ENCODE data around the gene SERPINA5. TPM values are rescaled to one million over a fixed set of nuclear protein-coding genes. Genes with fewer than 3 reads are reported as not detected.

The SERPINA5 gene
- total RNA-seq, 4 donors from 2014 or later = 2.1 to 5.1 (median 3.7) TPM

- TF ChIP-seq EP300 (IDR thresholded peaks at IDR 0.05) = no peak
- intact Hi-C loops (cut with DNase I) = no loop called here
- WGBS = 96% methylated on average over 3 of the region's 3 CpGs
- Histone ChIP-seq H3K36me3 (peaks cover 3 to 14% (median 5%) of the 10 kb centered on the region in 4 donors), H3K4me3 (no peak overlapping the region), H3K27me3 (peaks cover 0 to 5% (median 0%) of the 10 kb centered on the region in 4 donors), H3K27ac (replicated peaks in 1 of 4) (no peak overlapping the region), H3K9me3 (peaks cover 0 to 39% (median 29%) of the 10 kb centered on the region in 4 donors), H3K4me1 (peaks cover 0 to 13% (median 2%) of the 10 kb centered on the region in 4 donors)
- no peak for DNase-seq (ENCODE audit: extremely low spot score)
Measured at GRCh38 chr14:94617988-94618822, 37.0 kb downstream of the SERPINA5 start.

- DNase-seq (ENCODE audit: extremely low spot score) = no peak
- TF ChIP-seq POLR2AphosphoS5 (IDR thresholded peaks at IDR 0.05) (no peak), POLR2A (IDR thresholded peaks at IDR 0.05; ENCODE audit: low read depth) (no peak), CTCF (IDR thresholded peaks at IDR 0.05) (no peak), EP300 (IDR thresholded peaks at IDR 0.05) (no peak)
- 91% methylated on average over 6 of the region's 6 CpGs for WGBS
Measured at GRCh38 chr14:94619297-94619696, 38.1 kb downstream of the SERPINA5 start.

GRCh38 chr14:94620597-94620996 lies 39.4 kb downstream of the SERPINA5 start:
- intact Hi-C loops (cut with DNase I) = no loop called here
- TF ChIP-seq EP300 (IDR thresholded peaks at IDR 0.05) (no peak), POLR2AphosphoS5 (IDR thresholded peaks at IDR 0.05) (no peak), CTCF (IDR thresholded peaks at IDR 0.05) (no peak), POLR2A (IDR thresholded peaks at IDR 0.05; ENCODE audit: low read depth) (no peak)
- peaks cover 3 to 14% (median 5%) of the 10 kb centered on the region in 4 donors for H3K36me3 ChIP-seq
- no peaks in the 10 kb centered on the region for H3K4me1 ChIP-seq
- peaks cover 0 to 17% (median 0%) of the 10 kb centered on the region in 4 donors for H3K27me3 ChIP-seq
- H3K9me3 ChIP-seq = peaks cover 0 to 39% (median 29%) of the 10 kb centered on the region in 4 donors
- H3K27ac ChIP-seq (replicated peaks in 1 of 4) = no peak overlapping the region
- 94% methylated on average over 6 of the region's 6 CpGs for WGBS
- no peak for DNase-seq (ENCODE audit: extremely low spot score)
- H3K4me3 ChIP-seq = no peak overlapping the region

More at GRCh38 chr14:94619297-94619696, 38.1 kb downstream of the SERPINA5 start:
- Histone ChIP-seq H3K27ac (replicated peaks in 1 of 4) (no peak overlapping the region), H3K36me3 (peaks cover 3 to 14% (median 5%) of the 10 kb centered on the region in 4 donors), H3K9me3 (peaks cover 0 to 39% (median 29%) of the 10 kb centered on the region in 4 donors), H3K4me3 (no peak overlapping the region), H3K4me1 (peaks cover 0 to 2% (median 0%) of the 10 kb centered on the region in 4 donors), H3K27me3 (peaks cover 0 to 16% (median 0%) of the 10 kb centered on the region in 4 donors)
- intact Hi-C loops (cut with DNase I) = no loop called here

GRCh38 chr14:94621358-94622134 lies 40.3 kb downstream of the SERPINA5 start:
- TF ChIP-seq EP300 (IDR thresholded peaks at IDR 0.05) (no peak), CTCF (IDR thresholded peaks at IDR 0.05) (no peak), POLR2AphosphoS5 (IDR thresholded peaks at IDR 0.05) (no peak), POLR2A (IDR thresholded peaks at IDR 0.05; ENCODE audit: low read depth) (no peak)
- intact Hi-C loops (cut with DNase I) = no loop called here
- Histone ChIP-seq H3K4me1 (no peaks in the 10 kb centered on the region), H3K4me3 (no peak overlapping the region), H3K9me3 (peaks cover 0 to 39% (median 28%) of the 10 kb centered on the region in 4 donors), H3K27me3 (peaks cover 0 to 17% (median 0%) of the 10 kb centered on the region in 4 donors), H3K36me3 (peaks cover 3 to 14% (median 5%) of the 10 kb centered on the region in 4 donors), H3K27ac (replicated peaks in 1 of 4) (no peak overlapping the region)
- DNase-seq (ENCODE audit: extremely low spot score) = no peak
- WGBS = 77% methylated on average over 5 of the region's 5 CpGs
